Mucosa of descending colon (tissue), 3 donors: Measurements from ENCODE around the gene IQCH. TPM values are rescaled to one million over a fixed set of nuclear protein-coding genes. Genes with fewer than 3 reads are reported as not detected.

Experiments used
- ATAC-seq: fragments of 200-7000 bp; cut with Tn5 transposase; one replicate; pipeline ENCODE4 v1.9.1; 2020; ENCODE audit warnings: mild to moderate bottlenecking, moderate library complexity
- DNase-seq, 3 donors: peaks; one replicate each; pipeline ENCODE4 v3.0.0-alpha.2; 2020
- H3K36me3 ChIP-seq: fragments of 200-600 bp; one replicate; pipeline ENCODE4 v1.8.0; 2021; ENCODE audit warnings: low read depth, mild to moderate bottlenecking
- H3K4me1 ChIP-seq: fragments of 200-600 bp; one replicate; pipeline ENCODE4 v1.8.0; 2021; ENCODE audit warnings: low read depth, mild to moderate bottlenecking
- H3K4me3 ChIP-seq: fragments of 200-600 bp; one replicate; pipeline ENCODE4 v1.8.0; 2021; ENCODE audit warnings: mild to moderate bottlenecking
- H3K9me3 ChIP-seq: fragments of 200-600 bp; one replicate; pipeline ENCODE4 v1.8.0; 2021; ENCODE audit warnings: mild to moderate bottlenecking
- intact Hi-C, 2 donors: fragments of 100-400 bp; cut with DNase I in 1 of 2; cut with micrococcal nuclease in 1 of 2; formaldehyde crosslinking; loops; one replicate each; pipeline versions ENCODE4 v1.11.0 to v1.11.1; 2022; cut with DNase I, micrococcal nuclease
- total RNA-seq, 3 donors: library from RNA; stranded (reverse); fragmentation: NEBNext Ultra II Directional in 2 of 3; extraction: Animal tissue kit (Norgen Biotek cat#: 25700) in 2 of 3; gene quantifications; one replicate each; pipeline versions ENCODE4 v1.2.1 to v1.2.4, GENCODE V29; 2021 to 2023
- TF ChIP-seq, protein P1 (sequence below): fragments of 200-600 bp; IDR thresholded peaks from one replicate; pipeline ENCODE4 v1.8.0; 2022; ENCODE audit warnings: antibody characterized with exemption, mild to moderate bottlenecking
- donor health status: DM: no; HTN: no; CAD: no; lungs with moderate emphysema.
- donor health status: DM: no; HTN: no; CAD: no.
- donor health status: DM: no; HTN: yes; CAD: no.

The IQCH gene
- total RNA-seq, 3 donors from 2014 or later, result 2.2 to 3.0 (median 2.2) TPM

DNA sequence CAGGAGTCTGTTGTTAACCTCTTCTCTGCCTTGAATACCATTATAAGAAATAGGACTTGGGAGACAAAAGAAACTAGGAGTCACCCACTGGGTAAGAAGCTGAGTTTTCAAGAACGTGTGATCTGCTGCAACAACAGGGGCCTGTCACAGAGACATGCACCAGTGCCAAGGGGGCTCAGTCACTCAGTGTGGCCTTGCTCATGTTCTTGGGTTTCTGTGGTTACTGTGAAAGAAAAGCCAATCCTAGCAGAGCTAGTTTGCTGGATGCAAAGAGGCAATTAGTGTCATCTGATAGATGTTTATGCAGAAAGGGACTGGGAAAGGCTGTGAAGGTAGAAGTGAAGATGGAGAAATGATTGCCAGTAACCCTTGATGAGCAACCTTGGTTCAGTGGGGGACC, 126.3 kb downstream of the IQCH start:
- H3K9me3 ChIP-seq, result no peaks in the 10 kb centered on the region
- intact Hi-C loops, result no loop called here
- H3K36me3 ChIP-seq, result no peaks in the 10 kb centered on the region
- H3K4me1 ChIP-seq, result no peaks in the 10 kb centered on the region
- TF ChIP-seq, protein P1, sequence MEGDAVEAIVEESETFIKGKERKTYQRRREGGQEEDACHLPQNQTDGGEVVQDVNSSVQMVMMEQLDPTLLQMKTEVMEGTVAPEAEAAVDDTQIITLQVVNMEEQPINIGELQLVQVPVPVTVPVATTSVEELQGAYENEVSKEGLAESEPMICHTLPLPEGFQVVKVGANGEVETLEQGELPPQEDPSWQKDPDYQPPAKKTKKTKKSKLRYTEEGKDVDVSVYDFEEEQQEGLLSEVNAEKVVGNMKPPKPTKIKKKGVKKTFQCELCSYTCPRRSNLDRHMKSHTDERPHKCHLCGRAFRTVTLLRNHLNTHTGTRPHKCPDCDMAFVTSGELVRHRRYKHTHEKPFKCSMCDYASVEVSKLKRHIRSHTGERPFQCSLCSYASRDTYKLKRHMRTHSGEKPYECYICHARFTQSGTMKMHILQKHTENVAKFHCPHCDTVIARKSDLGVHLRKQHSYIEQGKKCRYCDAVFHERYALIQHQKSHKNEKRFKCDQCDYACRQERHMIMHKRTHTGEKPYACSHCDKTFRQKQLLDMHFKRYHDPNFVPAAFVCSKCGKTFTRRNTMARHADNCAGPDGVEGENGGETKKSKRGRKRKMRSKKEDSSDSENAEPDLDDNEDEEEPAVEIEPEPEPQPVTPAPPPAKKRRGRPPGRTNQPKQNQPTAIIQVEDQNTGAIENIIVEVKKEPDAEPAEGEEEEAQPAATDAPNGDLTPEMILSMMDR, result no peak
- no peak for ATAC-seq
- no peak overlapping the region for H3K4me3 ChIP-seq
- no peak for DNase-seq

DNA sequence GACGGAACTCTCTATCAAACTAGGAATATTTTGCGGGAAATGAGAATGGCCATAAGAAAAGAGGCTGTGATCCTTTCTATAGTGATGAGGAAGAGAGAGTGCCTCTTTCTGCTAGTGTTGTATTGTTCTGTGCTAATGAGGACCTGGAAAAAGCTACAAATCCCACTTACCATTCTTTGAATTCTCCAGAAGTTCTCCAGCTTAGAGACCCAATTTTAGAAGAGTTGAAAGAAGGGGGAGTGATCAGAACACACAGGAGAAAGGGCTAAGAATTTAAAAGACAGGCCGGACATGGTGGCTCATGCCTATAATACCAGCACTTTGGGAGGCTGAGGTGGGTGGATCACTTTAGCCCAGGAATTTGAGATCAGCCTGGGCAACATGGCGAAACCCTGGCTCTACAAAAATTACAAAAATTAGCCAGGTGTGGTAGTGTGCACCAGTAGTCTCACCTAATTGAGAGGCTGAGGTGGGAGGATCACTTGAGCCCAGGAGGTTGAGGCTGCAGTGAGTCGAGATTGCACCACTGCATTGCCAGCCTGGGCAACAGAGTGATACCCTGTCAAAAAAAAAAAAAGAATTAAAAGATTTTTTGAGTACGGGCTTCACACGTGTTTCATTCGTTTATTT, 126.9 kb downstream of the IQCH start:
- TF ChIP-seq, protein P1, result no peak
- intact Hi-C loops, result no loop called here
- H3K4me1 ChIP-seq, result no peaks in the 10 kb centered on the region

DNA sequence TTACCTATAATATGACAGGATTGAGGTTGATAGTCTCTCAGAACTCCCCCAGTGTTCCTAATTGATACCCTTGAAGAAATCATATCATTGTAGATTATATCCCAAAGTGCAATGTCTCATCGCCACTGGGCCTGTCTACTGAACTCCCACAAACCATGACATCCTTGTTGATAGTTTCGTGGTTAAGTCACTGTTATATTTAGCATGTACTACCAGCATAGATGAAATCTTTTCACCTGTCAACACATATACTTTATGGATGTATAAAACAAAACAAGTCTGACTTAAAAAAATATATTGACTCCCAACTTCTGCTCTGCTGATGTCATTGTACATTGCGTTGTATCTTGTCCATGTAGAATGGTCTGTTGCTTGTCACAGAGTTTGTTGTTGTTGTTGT, 128.1 kb downstream of the IQCH start:
- ATAC-seq (no peak), DNase-seq (no peak)
- intact Hi-C loops, result no loop called here
- no peak overlapping the region for H3K4me3 ChIP-seq
- H3K4me1 ChIP-seq, result no peaks in the 10 kb centered on the region
- no peaks in the 10 kb centered on the region for H3K36me3 ChIP-seq
- no peaks in the 10 kb centered on the region for H3K9me3 ChIP-seq
- TF ChIP-seq, protein P1, result no peak

More for the DNA sequence above, 126.9 kb downstream of the IQCH start:
- Histone ChIP-seq H3K36me3 (no peaks in the 10 kb centered on the region), H3K4me3 (no peak overlapping the region), H3K9me3 (no peaks in the 10 kb centered on the region)
- ATAC-seq, result no peak
- DNase-seq, result no peak

DNA sequence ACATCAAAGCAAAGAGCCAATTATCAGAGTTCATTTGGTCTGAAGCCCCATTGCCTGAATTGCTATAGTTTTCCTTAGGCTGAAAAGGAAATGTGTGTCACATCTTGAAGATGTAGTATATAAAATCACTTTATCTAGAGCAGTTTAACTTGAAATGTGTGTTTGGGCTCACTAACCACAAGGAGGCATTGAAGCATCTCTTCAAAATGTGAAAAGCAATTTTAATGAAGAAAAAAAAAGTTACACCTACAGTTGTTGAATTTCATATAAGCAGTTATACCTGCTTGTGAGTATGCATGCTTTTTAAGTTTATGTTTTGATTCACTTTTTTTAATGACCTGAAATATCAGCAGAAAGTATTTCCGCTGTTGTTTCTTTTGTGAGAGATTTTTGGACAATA, 129.3 kb downstream of the IQCH start:
- no peaks in the 10 kb centered on the region for H3K4me1 ChIP-seq
- no peaks in the 10 kb centered on the region for H3K9me3 ChIP-seq
- H3K4me3 ChIP-seq, result no peak overlapping the region
- H3K36me3 ChIP-seq, result no peaks in the 10 kb centered on the region
- intact Hi-C loops, result no loop called here
- DNase-seq (no peak), ATAC-seq (no peak)
- TF ChIP-seq, protein P1, result no peak

DNA sequence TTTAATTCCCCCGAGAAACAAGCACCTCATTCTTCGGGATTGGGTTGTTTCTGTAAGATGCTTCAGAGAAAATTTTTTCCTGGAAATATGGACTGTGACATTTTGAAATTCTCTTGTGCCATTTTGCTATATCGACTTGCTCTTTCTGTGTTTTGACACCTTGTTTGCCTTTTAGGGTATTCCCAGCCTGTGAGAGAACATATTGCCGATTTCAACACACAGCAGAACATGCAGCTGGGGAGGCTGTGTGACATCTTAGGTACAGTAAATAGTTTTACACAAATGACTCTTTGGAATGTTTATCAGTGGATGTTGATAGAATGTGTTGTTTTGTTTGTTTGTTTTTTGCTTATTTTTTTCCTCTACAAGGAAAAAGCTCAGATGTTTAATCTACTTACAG, 130.2 kb downstream of the IQCH start:
- TF ChIP-seq, protein P1, result no peak
- ATAC-seq, result no peak
- Histone ChIP-seq H3K4me1 (no peaks in the 10 kb centered on the region), H3K36me3 (no peaks in the 10 kb centered on the region), H3K4me3 (no peak overlapping the region), H3K9me3 (no peaks in the 10 kb centered on the region)
- no peak for DNase-seq
- intact Hi-C loops, result no loop called here

DNA sequence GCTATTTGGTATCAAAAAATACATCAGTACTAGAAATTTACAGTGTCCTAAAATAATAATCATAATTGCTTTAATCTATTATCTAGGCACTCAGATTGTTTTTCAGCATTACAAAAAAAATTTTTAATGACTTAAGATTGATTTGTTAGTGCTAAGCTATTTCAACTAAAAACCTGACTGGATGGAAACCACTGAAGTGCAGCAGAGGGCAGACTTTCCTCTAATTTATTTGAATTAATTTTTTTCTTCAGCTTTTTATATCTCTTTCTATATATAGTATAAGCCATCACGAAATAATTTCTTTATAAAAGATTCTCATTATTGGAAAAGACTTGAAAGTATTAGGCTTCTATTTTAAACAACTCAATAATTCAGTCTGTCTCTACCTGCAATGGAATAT, 131.4 kb downstream of the IQCH start:
- intact Hi-C loops, result no loop called here
- TF ChIP-seq, protein P1, result no peak
- ATAC-seq, result no peak

More for the DNA sequence above, 131.4 kb downstream of the IQCH start:
- Histone ChIP-seq H3K4me3 (no peak overlapping the region), H3K9me3 (no peaks in the 10 kb centered on the region), H3K36me3 (no peaks in the 10 kb centered on the region), H3K4me1 (no peaks in the 10 kb centered on the region)
- no peak for DNase-seq
